ENCODE data around the gene KDM4B.
"Not testable (repeated sequence)": the region's sequence is repeated elsewhere in the genome, so short reads cannot be mapped to it uniquely, and the experiment has no call there.

GRCh38 chr19:4950650-4951049 lies 18.3 kb upstream of the KDM4B start:
- TF ChIP-seq SUZ12 (IDR thresholded peaks at IDR 0.05); FOXM1 (IDR thresholded peaks at IDR 0.05; ENCODE audit: borderline replicate concordance); PKNOX1 (IDR thresholded peaks at IDR 0.05); ARNT (IDR thresholded peaks at IDR 0.05); TARDBP (IDR thresholded peaks at IDR 0.05): not testable (repeated sequence)
